Measurements from ENCODE around the gene RAB9A.

RAB9A gene

DNA sequence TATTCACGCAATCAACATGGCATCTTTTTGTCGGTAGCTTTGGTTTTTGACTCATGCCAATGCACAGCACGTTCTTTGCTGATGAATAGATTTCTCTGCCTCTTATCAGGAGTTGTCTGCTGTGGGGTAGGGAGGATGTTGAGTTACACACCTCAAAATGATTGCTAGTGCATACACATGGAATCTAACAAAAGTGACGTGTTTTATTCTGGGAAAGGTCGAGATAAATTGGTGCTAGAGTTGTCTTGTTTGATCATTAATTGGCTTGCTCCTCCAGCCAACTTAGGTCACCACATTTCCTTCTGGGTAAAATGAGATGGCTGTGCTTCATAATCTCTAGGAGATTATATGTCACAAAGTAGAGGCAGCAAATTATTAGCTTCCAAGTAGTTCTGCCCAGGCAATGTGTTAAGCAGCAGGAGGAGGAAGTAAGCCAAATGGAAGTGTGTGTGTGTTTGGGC, 3.9 kb downstream of the RAB9A start:
- Histone ChIP-seq H3K27ac (no peak overlapping the region), H3K36me3 (ENCODE audit: insufficient read depth, low read length) (no peaks in the 10 kb centered on the region), H3K9ac (ENCODE audit: insufficient read length) (no peak overlapping the region), H3K9me3 (ENCODE audit: low read depth, low read length) (no peaks in the 10 kb centered on the region), H3K4me3 (no peak overlapping the region)
- DNase-seq (ENCODE audit: low read depth, low spot score): no peak
- TF ChIP-seq EZH2 (IDR thresholded peaks at IDR 0.05): no peak
- TF ChIP-seq FOXP2 (optimal IDR thresholded peaks at IDR 0.05; ENCODE audit: control extremely low read depth, extremely low read length, insufficient read depth): no peak
- TF ChIP-seq POLR2AphosphoS5 (IDR thresholded peaks at IDR 0.05; ENCODE audit: borderline replicate concordance, low read depth, low read length): no peak

DNA sequence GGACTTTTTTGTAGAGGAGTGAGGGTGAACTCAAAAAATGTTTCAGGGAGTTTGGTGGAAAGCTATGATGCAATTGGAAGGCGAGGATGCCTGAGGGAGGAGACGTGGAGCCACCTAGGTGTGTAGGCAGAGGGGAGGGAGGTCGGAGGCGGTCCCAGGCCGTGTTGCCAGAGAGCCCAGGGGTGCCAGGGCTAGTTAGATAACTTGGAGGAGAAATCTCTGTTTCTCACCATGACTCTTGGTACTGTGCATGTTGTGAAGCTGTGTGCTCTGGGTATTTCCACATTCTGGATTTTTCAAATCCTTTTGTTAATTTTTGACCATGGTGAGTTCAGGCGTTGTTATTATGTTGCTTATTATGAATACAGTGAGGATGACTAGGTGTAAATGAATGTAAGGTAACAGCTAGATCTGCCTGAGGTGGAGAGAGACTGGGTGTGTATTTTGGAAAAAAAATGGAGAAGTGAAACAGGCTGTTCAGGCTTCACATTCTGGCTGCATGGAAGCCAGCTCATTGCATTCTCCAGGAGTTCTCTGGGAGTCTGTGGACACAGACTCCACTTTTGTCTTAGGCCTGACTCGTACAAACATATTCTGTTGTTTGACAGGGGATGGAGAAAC, 4.5 kb downstream of the RAB9A start:
- no peak overlapping the region for H3K27ac ChIP-seq

GRCh38 chrX:13694359-13694758, 5.4 kb downstream of the RAB9A start:
- Histone ChIP-seq H3K27ac (no peak overlapping the region), H3K9me3 (ENCODE audit: low read depth, low read length) (no peaks in the 10 kb centered on the region), H3K4me3 (no peak overlapping the region; the same call in 1 of the 2 replicates), H3K9ac (ENCODE audit: insufficient read length) (no peak overlapping the region), H3K36me3 (ENCODE audit: insufficient read depth, low read length) (no peaks in the 10 kb centered on the region)
- TF ChIP-seq FOXP2 (optimal IDR thresholded peaks at IDR 0.05; ENCODE audit: control extremely low read depth, extremely low read length, insufficient read depth) (no peak), POLR2AphosphoS5 (IDR thresholded peaks at IDR 0.05; ENCODE audit: borderline replicate concordance, low read depth, low read length) (no peak), EZH2 (IDR thresholded peaks at IDR 0.05) (no peak)
- DNase-seq (ENCODE audit: low read depth, low spot score): no peak

More for the DNA sequence above, 4.5 kb downstream of the RAB9A start:
- TF ChIP-seq POLR2AphosphoS5 (IDR thresholded peaks at IDR 0.05; ENCODE audit: borderline replicate concordance, low read depth, low read length) (no peak), FOXP2 (optimal IDR thresholded peaks at IDR 0.05; ENCODE audit: control extremely low read depth, extremely low read length, insufficient read depth) (no peak), EZH2 (IDR thresholded peaks at IDR 0.05) (no peak)
- H3K4me3 ChIP-seq: no peak overlapping the region
- H3K9me3 ChIP-seq (ENCODE audit: low read depth, low read length): no peaks in the 10 kb centered on the region
- H3K9ac ChIP-seq (ENCODE audit: insufficient read length): no peak overlapping the region
- DNase-seq (ENCODE audit: low read depth, low spot score): no peak
- no peaks in the 10 kb centered on the region for H3K36me3 ChIP-seq (ENCODE audit: insufficient read depth, low read length)

GRCh38 chrX:13694983-13695382, 6.1 kb downstream of the RAB9A start:
- no peak overlapping the region for H3K9ac ChIP-seq (ENCODE audit: insufficient read length)
- TF ChIP-seq FOXP2 (optimal IDR thresholded peaks at IDR 0.05; ENCODE audit: control extremely low read depth, extremely low read length, insufficient read depth) (no peak), EZH2 (IDR thresholded peaks at IDR 0.05) (no peak), POLR2AphosphoS5 (IDR thresholded peaks at IDR 0.05; ENCODE audit: borderline replicate concordance, low read depth, low read length) (no peak)
- no peaks in the 10 kb centered on the region for H3K9me3 ChIP-seq (ENCODE audit: low read depth, low read length)
- no peak for DNase-seq (ENCODE audit: low read depth, low spot score)
- H3K4me3 ChIP-seq: no peak overlapping the region; the same call in 1 of the 2 replicates
- no peak overlapping the region for H3K27ac ChIP-seq
- H3K36me3 ChIP-seq (ENCODE audit: insufficient read depth, low read length): no peaks in the 10 kb centered on the region

DNA sequence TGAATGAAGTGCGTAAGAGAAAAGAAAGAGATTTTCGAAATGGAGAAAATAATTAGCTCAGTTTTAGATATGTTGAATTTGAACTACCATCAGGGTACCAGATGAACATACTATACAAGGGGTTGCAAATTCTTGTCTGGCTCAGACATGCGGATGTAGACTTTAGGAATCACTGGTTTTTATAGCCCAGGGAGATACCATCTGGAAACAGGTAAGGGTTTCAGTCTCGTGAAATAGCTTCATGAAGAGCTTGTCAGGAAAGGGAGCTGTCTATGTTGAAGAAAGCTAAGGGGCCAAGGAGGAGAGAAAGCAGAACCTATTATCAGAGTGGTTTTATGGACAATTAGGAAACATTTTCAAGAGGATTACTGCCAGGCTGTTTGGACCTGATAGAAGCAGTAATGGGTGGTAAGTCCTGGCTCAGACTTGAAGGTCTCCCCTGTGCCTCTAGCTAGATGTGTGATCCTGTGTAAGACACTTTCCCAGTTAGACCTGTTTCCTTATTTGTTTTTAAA, 6.7 kb downstream of the RAB9A start:
- no peak for DNase-seq (ENCODE audit: low read depth, low spot score)
- H3K9ac ChIP-seq (ENCODE audit: insufficient read length): no peak overlapping the region
- TF ChIP-seq FOXP2 (optimal IDR thresholded peaks at IDR 0.05; ENCODE audit: control extremely low read depth, extremely low read length, insufficient read depth) (no peak), POLR2AphosphoS5 (IDR thresholded peaks at IDR 0.05; ENCODE audit: borderline replicate concordance, low read depth, low read length) (no peak), EZH2 (IDR thresholded peaks at IDR 0.05) (no peak)
- H3K4me3 ChIP-seq: no peak overlapping the region
- no peaks in the 10 kb centered on the region for H3K36me3 ChIP-seq (ENCODE audit: insufficient read depth, low read length)
- H3K27ac ChIP-seq: no peak overlapping the region
- H3K9me3 ChIP-seq (ENCODE audit: low read depth, low read length): no peaks in the 10 kb centered on the region

GRCh38 chrX:13697455-13697854, 8.5 kb downstream of the RAB9A start:
- no peak overlapping the region for H3K9ac ChIP-seq (ENCODE audit: insufficient read length)
- no peaks in the 10 kb centered on the region for H3K9me3 ChIP-seq (ENCODE audit: low read depth, low read length)
- no peak for TF ChIP-seq POLR2AphosphoS5 (IDR thresholded peaks at IDR 0.05; ENCODE audit: borderline replicate concordance, low read depth, low read length)
- TF ChIP-seq FOXP2 (optimal IDR thresholded peaks at IDR 0.05; ENCODE audit: control extremely low read depth, extremely low read length, insufficient read depth): no peak
- no peak for TF ChIP-seq EZH2 (IDR thresholded peaks at IDR 0.05)
- no peak overlapping the region for H3K4me3 ChIP-seq
- H3K27ac ChIP-seq: no peak overlapping the region
- DNase-seq (ENCODE audit: low read depth, low spot score): no peak
- H3K36me3 ChIP-seq (ENCODE audit: insufficient read depth, low read length): no peaks in the 10 kb centered on the region

GRCh38 chrX:13697976-13698375, 9.0 kb downstream of the RAB9A start:
- H3K36me3 ChIP-seq (ENCODE audit: insufficient read depth, low read length): no peaks in the 10 kb centered on the region
- no peak overlapping the region for H3K4me3 ChIP-seq
- no peak overlapping the region for H3K27ac ChIP-seq
- TF ChIP-seq EZH2 (IDR thresholded peaks at IDR 0.05) (no peak), POLR2AphosphoS5 (IDR thresholded peaks at IDR 0.05; ENCODE audit: borderline replicate concordance, low read depth, low read length) (no peak), FOXP2 (optimal IDR thresholded peaks at IDR 0.05; ENCODE audit: control extremely low read depth, extremely low read length, insufficient read depth) (no peak)
- no peaks in the 10 kb centered on the region for H3K9me3 ChIP-seq (ENCODE audit: low read depth, low read length)
- H3K9ac ChIP-seq (ENCODE audit: insufficient read length): no peak overlapping the region
- no peak for DNase-seq (ENCODE audit: low read depth, low spot score)

GRCh38 chrX:13698432-13698831, 9.5 kb downstream of the RAB9A start:
- TF ChIP-seq POLR2AphosphoS5 (IDR thresholded peaks at IDR 0.05; ENCODE audit: borderline replicate concordance, low read depth, low read length) (no peak), EZH2 (IDR thresholded peaks at IDR 0.05) (no peak), FOXP2 (optimal IDR thresholded peaks at IDR 0.05; ENCODE audit: control extremely low read depth, extremely low read length, insufficient read depth) (no peak)
- no peak overlapping the region for H3K27ac ChIP-seq
- no peaks in the 10 kb centered on the region; the same call in 1 of the 2 replicates for H3K36me3 ChIP-seq (ENCODE audit: insufficient read depth, low read length)
- H3K4me3 ChIP-seq: no peak overlapping the region
- DNase-seq (ENCODE audit: low read depth, low spot score): no peak
- H3K9me3 ChIP-seq (ENCODE audit: low read depth, low read length): no peaks in the 10 kb centered on the region
- H3K9ac ChIP-seq (ENCODE audit: insufficient read length): no peak overlapping the region
